ENCODE results near the gene RHEBL1.

DNA sequence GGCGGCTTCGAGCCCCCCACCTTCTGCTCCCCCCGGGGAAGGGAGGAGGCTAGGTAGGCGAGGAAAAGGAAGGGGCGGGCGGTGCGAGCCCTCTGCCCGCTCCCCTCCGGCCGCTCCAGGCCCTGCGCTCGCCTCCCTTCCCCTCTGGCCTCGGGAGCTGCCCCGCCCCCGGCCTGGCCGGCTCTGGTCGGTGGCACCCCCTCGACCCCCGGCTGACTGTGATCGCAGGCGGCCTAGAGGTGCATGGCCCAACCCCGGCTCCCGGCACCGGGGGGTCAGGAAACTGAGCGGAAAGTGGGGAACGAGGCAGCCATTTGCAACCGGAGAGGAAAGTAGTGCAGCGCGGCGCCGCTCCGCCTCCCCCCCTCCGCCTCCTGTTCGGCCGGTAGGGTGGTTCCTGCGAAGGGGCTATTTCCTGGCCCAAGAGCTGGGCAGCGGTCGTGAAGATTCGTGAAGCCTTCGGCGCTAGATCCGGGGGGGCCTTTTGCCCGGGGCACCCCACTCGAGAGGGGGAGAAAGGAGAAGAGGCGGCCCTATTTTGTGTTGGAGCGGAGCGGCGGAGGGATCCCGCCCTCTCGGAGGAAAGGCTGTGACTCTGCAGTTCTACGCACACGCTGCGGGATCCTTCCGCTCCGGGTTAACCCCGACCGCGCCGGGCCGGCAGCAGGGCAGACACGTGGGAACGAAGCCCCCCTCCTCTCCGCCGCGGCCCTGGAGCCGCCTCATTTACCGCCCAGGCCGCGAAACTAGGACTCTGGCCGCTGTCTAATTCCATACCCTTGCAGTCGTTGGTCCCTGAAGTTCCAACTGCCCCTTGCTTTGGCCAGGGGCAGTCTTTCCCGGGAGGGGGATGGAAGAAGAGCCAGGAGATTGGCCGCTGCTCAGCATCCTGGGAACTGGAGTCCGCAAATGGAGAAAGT, 9.3 kb downstream of the RHEBL1 start, which contains the start of gene KMT2D:
- TF ChIP-seq, protein P1, sequence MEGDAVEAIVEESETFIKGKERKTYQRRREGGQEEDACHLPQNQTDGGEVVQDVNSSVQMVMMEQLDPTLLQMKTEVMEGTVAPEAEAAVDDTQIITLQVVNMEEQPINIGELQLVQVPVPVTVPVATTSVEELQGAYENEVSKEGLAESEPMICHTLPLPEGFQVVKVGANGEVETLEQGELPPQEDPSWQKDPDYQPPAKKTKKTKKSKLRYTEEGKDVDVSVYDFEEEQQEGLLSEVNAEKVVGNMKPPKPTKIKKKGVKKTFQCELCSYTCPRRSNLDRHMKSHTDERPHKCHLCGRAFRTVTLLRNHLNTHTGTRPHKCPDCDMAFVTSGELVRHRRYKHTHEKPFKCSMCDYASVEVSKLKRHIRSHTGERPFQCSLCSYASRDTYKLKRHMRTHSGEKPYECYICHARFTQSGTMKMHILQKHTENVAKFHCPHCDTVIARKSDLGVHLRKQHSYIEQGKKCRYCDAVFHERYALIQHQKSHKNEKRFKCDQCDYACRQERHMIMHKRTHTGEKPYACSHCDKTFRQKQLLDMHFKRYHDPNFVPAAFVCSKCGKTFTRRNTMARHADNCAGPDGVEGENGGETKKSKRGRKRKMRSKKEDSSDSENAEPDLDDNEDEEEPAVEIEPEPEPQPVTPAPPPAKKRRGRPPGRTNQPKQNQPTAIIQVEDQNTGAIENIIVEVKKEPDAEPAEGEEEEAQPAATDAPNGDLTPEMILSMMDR (IDR thresholded peaks at IDR 0.05; ENCODE audit: low read length): 0 out of 2 replicates have a peak, but pooled peaks have one; percentile 9
- TF ChIP-seq EZH2phosphoT487 (IDR thresholded peaks at IDR 0.05; ENCODE audit: low read length) (no peak), EZH2 (optimal IDR thresholded peaks at IDR 0.05; ENCODE audit: low read depth, low read length) (no peak)
